Fibroblast of pulmonary artery (primary cell): ENCODE results near the gene ZNF692.
A peak's percentile ranks its signal among the peaks of the same experiment; 100 is the strongest.
"Not testable (repeated sequence)": the region's sequence is repeated elsewhere in the genome, so short reads cannot be mapped to it uniquely, and the experiment has no call there.

Source experiments
- DNase-seq: peaks from one replicate; pipeline ENCODE4 v3.0.0-alpha.2; 2010; ENCODE audit warnings: low read depth
- H3K4me3 ChIP-seq: replicated peaks from 2 replicates; pipeline ENCODE4 v1.5.1; 2011; ENCODE audit warnings: low read depth, mild to moderate bottlenecking, control low read depth, low read length, moderate library complexity
- TF ChIP-seq, protein P1 (sequence below): IDR thresholded peaks from 2 replicates; pipeline ENCODE4 v1.5.1; 2011; ENCODE audit warnings: mild to moderate bottlenecking, control low read depth, low read length, inconsistent platforms; ENCODE audit errors: missing control alignments

The ZNF692 gene

DNA sequence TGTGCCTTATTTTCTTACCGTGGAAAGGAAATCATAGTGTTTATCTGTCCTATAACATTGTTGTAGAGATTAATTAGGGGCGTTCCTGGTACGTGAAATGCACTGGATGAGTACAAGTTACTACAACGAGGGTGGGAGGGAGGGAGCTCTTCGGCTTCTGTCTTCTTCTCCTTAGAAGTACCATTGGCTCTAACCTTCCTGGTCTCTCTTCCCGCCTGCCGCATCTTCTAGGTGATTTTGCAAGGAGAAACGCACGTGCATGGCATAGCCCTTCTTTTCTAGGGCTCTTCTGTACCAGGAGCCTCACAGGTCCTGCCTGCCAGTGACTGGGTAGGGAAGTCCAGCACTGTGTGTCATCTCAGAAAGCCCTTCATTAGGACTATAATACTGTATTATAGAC lies 50.0 kb downstream of the ZNF692 start:
- DNase-seq = no peak
- TF ChIP-seq, protein P1, sequence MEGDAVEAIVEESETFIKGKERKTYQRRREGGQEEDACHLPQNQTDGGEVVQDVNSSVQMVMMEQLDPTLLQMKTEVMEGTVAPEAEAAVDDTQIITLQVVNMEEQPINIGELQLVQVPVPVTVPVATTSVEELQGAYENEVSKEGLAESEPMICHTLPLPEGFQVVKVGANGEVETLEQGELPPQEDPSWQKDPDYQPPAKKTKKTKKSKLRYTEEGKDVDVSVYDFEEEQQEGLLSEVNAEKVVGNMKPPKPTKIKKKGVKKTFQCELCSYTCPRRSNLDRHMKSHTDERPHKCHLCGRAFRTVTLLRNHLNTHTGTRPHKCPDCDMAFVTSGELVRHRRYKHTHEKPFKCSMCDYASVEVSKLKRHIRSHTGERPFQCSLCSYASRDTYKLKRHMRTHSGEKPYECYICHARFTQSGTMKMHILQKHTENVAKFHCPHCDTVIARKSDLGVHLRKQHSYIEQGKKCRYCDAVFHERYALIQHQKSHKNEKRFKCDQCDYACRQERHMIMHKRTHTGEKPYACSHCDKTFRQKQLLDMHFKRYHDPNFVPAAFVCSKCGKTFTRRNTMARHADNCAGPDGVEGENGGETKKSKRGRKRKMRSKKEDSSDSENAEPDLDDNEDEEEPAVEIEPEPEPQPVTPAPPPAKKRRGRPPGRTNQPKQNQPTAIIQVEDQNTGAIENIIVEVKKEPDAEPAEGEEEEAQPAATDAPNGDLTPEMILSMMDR = no peak

DNA sequence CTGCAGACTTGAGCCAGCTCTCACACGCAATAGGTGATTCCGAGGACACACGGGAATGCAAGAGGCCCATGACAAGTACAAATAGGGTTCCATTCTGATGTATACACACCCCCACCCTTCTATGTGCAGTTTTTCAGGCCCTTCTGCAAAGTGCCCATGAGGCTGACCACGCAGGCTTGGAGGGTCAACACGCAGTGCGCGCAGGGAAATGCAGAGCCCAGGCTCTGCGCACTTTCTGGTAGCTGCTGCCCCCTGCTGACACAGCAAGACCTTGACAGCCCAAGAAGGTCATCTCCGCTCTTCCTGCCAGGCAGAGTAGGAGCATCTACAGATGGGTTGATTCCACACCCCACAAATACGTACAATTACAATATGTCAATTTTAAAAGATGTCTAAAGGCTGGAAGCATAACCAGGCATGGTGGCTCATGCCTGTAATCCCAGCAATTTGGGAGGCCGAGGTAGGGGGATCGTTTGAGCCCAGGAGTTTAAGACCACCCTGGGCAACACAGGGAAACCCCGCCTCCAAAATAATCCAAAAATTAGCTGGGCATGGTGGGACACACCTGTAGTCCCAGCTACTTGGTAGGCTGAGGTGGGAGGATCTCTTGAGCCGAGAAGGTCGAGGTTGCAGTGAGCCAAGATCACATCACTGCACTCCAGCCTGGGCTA lies 51.7 kb downstream of the ZNF692 start:
- no peak overlapping the region for H3K4me3 ChIP-seq
- TF ChIP-seq, protein P1 = peak; percentile 78

More for the DNA sequence above, 50.0 kb downstream of the ZNF692 start:
- no peak overlapping the region for H3K4me3 ChIP-seq

DNA sequence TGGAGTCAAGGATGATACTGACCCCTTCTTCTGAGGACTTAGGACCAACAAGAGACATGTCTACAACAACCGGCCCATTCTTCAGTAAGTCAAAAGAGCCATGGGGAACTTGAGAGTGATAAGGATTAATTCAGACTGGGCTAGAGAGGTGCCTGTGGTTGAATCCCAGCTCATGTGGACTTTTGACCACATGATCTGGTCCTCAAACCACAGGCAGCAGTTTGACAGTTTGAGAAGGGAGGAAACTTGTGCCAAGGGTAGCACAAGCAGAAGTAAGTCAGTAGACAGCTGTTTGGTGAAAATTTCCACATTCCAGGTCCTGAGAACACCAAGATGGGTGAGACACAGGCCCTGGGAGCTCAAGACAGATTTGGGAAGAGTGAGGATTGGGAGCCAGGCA lies 53.0 kb downstream of the ZNF692 start:
- H3K4me3 ChIP-seq = no peak overlapping the region
- no peak for DNase-seq
- TF ChIP-seq, protein P1 = no peak

More for the DNA sequence above, 51.7 kb downstream of the ZNF692 start:
- DNase-seq = peak; percentile 60

DNA sequence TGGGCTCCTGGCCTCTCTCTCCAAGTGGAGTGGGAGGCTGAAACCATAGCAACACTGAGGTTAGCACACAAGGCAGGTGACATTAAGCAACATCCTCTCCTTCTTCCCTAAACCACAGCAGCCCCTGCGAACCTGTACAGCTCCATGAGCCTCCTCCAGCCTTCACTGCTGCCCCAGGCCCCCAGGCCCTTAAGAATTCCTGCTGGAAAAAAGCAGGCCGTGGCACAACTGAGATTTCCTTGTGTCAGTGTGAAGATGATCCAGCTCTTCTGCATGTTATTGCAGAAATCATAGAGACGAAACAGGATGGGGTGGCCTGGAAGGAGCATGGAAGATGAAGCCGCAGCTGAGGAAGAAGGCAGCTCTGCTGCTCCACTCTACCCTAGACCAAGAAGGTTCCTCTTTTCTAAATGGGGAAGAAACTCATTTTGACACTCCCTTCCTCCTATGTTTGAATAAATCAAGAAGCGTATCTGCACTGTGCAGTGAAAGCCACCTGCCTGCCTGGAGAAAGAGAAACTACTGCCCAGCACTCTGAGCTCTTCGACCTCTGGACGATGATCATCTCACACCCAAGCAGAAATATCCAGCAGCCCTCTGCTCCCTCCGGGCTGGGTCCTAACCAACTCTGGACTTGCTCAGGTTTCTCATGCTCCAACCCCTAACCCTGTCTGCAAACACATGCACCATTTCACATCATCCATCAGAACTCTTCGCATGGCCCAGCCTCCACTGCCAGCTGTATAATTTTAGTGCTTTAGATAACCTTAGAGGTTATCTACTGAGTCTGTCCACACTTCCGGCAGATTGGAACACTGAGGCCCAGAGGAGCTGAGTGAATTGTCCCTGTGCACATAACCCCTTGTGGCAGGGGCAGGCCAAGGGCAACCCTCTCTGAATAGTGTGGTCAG lies 53.9 kb downstream of the ZNF692 start:
- H3K4me3 ChIP-seq = no peak overlapping the region
- TF ChIP-seq, protein P1 = no peak
- no peak for DNase-seq

DNA sequence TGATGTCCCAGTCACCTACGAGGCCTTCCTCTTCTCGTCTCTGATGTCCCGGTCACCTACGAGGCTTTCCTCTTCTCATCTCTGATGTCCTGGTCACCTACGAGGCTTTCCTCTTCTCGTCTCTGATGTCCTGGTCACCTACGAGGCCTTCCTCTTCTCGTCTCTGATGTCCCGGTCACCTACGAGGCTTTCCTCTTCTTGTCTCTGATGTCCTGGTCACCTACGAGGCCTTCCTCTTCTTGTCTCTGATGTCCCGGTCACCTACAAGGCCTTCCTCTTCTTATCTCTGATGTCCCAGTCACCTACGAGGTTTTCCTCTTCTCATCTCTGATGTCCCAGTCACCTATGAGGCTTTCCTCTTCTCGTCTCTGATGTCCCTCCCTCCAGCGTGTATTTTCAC lies 55.4 kb downstream of the ZNF692 start:
- H3K4me3 ChIP-seq, DNase-seq: not testable (repeated sequence)

DNA sequence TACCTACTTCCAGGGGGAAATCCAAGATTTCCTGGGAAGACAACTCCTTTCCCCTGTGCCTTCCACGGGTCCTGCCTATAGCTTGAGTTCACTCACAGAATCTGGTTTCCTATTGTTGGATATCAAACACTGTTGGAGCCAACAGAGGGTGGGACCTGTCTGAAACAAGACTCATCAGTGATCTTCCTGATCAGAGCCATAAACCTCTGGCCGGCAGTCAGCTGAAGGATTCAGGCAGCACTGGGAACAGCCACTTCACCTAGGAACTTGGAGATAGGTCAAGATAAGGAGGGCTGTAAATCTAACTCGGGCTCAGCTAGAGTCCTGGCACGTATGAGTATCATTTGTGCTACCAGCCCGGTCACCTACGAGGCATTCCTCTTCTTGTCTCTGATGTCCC lies 56.4 kb downstream of the ZNF692 start:
- TF ChIP-seq, protein P1 = no peak
- no peak for DNase-seq
- H3K4me3 ChIP-seq = no peak overlapping the region

DNA sequence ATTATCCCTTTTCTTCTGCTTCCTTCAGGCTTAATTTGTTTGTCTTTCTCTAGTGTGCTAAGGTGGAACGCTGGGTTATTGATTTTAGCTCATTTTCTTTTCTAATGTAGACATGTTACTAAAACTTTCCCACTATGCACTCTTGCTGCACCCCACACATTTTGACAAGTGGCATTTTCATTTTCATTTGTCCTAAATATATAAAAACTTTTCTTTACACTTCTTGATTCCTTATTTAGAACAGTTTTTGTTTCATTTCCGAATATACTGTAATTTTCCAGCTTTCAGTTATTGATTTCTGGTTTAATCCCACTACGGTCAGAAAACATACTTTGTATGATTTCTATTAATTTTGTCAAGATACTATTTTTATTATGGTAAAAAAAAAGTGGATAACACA lies 58.4 kb downstream of the ZNF692 start:
- TF ChIP-seq, protein P1 = no peak
- DNase-seq = no peak
- H3K4me3 ChIP-seq = no peak overlapping the region
